Stimulated activated CD4-positive, alpha-beta T cell treated with anti-CD3 and anti-CD28 coated beads, Interleukin-2, amount 100 ng/mL, for 48 hours (primary cell): Measurements from ENCODE around the gene IQGAP3.

Experiments used
- DNase-seq, 2 donors: peaks; one replicate each; pipeline ENCODE4 v3.0.0-alpha.2; 2020

IQGAP3 gene

DNA sequence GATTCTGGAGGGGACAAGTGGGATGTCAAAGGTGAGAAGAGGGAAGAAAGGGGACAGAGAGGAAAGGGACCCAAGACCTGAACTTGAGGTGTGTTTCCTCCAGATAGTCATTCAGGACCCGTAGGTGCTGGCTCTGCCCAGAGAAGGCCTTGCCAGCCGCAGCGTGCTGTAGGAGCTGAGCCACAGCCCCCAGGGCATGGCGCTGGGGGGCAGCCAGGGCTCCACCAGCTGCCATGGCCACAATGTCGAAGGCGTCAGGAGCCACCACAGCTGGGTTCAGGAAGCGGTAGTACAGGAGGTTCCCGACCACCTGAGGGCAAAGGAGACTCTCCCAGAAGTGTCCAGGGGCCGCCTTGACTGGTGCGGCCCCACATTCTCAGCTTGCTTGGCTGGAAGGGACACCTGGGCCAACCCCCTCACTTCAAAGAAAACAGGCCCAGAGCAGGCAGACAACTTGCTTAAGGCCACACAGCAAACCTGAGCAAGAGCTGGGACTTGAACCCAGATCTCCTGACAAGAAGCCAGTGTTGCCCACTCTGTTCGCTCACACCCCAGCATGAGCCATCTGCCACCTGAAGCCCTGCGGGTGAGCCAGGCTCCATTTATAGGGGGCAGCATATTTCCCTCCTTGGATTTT is 37.8 kb downstream of the IQGAP3 start:
- DNase-seq: no peak

DNA sequence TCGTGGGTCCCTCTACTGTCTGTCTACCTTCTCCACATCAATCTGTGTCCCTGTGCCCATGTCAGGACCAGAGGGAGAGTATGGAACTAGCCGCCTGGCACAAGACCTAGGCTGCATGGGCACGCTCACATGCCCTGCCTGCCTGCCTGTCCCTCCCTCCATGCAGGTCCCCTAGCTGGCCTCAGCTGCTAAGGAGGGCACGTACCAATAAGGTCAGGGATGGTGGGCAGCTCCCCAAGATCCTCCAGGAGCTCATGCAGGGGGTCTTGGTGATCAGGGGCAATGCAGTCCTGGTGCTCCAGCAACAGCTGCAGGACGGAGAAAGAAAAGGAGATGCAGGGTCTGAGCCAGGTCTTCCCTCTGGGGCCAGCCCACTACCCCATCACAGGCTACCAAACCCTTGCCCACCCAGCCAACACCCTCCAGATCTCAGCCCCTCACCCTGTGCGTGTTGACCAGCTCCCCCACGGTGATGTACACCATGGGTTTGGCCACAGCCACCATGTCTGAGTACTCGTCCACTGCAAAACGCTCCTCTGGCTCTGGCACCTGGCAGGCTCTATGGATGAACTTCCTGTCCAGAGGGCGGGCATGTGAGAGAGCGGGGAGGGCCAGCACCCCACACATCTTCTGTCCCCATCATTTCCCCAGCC is 38.7 kb downstream of the IQGAP3 start:
- DNase-seq: no peak

DNA sequence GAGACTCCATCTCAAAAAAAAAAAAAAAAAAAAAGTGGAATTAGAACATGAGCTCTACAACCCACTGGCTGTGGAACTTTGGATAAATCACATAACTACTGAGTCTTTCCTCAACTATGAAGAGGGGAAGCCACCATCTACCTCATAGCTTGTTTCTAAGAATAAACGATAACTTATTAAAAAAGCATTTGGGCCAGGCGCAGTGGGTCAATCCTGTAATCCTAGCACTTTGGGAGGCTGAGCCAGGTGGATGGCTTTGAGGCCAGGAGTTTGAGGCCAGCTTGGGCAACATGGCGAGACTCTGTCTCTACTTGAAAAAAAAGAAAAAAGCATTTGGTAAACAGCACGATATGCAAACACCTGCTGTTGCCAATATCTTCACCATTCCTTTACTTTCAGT is 40.0 kb downstream of the IQGAP3 start:
- DNase-seq: no peak

DNA sequence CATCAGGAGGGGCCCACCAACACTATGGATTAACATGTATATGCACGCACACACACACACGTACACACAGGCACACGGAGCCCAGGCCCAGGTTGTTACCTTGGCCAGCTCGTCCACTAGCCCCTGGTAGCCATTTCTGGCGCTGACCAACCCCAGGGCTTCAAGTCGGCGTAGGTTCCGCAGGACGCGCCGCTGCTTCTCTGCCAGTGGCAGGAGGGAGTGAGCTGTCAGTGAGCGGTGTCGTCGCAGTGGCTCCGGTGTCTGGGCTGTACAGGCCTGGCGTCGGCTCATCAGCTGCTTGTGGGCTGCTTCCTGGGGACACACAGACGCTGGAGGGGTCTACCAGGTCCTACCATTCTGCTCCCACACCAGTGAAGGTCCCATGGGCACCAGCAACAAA is 42.4 kb downstream of the IQGAP3 start:
- DNase-seq: no peak

DNA sequence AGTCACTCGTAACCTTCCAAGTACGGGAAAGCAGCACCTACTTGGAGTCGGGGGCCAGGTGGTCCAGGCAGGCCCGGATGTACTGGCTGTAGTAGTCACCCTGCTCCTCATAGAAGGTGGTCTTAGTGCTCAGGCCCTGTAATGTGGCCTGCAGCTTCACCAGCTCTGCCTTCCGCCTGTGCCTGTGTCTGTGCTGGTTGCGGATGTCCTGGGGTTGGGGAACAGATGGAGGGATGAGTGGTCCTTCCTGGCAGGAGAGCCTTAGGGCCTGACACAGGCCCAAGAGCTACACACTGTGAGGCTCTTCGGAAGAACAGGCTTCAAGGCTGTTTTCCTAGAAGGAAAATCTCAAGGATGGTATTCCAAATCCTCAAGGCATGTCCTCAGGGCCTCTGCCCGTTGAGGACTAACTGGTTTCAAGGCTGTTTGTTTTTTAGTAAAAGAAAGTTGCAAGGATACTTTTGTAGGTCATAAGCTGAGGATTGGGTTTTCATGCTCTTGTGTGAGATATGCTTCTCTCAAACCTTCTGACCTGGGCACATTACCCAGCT is 43.4 kb downstream of the IQGAP3 start:
- no peak for DNase-seq

DNA sequence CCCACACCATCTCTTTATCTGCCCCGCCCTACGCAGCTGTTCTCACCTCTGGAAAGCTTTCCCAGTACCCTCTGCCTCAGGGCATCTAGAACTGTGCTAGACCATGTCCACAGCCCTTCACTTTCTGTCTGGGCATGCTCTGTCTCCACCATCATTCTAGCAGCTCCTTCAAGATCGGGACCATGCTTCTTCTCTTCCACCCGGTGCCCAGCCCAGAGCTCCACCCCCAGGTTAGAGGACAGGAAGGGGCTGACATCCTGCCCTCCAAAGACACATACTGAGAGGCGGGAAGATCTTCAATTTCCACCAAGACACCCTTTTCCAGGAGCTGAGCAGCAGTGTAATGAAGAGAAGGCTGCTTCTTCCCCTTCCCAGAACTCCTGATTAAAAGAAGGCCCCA is 44.1 kb downstream of the IQGAP3 start:
- DNase-seq: no peak

DNA sequence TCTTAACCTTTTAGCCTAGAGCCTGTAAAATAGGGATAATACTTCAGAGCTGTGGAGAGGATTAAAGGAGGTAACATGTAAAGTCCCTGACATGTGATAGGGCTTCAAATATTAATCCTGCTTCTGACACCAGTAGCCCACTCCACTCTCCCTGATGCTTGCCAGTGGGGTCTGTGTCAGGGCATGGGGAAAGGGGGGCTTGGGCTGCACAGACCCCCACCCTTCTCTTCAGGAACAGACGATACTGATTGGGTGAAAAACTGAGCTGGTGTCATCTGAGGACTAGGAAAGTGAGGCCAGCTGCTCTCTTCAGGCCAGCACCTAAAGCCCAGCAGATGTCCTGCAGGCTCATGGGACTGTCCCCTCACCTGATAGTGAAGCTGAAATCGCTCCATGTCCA is 44.8 kb downstream of the IQGAP3 start:
- DNase-seq: no peak

DNA sequence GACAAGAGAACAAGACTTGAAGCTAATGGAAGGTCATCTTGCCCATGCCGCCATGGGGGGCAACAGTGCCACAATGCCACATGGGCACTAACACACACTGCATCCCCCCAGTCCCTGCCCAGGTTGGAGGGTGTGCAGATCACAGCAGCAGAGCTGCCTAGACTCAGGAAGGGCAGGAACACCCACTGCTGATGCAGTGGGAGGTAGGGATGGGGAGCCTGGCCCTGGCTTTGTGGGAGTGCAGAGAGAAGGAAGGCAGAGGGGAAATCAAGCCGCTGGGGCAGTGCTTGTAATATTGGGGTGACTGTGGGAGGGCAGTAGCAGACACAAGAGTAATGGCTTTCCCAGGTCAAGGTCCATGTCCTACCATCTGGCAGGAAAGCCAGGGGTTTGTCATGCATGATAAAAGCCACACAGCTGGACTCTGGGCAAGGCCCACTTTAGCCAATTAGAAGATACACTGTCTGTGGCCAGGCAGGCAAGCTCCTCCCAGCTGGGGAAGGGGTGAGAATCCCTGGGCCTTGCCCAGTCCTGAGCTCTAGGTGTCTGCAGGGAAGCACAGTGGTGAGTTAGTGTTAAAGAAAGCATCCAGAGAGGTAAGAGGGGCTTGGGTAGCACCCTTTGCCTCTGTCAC is 46.4 kb downstream of the IQGAP3 start:
- DNase-seq: no peak

DNA sequence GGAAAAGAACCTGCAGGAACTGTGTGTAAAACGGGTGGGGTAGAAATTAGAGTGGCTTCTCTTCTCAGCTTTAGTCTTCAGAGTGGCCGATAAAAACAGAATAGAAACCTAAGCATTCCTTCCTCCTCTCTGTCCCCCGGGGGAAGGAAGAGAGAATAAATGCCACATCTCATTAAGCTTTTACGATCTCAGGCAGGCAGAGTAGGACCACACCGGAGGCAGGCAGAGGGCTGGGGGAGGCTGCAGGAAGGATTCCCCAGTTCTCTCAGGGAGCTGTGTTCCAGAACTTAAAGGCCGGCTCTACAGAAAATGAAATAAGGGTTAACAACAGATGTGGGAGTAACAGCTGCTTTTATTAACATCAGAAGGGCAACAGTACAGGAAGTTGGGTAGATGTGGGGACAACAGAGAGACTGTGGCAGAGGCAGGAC is 47.3 kb downstream of the IQGAP3 start:
- DNase-seq: no peak

DNA sequence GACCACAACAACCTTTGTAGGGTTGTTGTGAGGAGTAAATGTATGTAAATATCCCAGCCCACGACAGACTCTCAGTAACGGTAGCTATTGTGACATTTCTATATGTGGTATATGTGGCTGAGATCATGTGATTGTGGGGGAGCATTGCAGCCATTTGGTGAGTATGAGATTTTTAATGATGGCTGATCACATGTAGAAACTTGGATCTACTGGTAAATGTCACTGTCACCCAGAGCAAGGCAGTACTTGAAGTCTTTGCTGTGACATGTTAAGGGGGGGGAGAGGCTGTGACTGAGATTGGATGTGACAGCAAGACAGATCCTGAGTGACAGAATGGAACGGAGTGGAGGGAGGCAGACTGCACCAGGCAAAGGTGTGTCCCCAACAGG is 47.9 kb downstream of the IQGAP3 start:
- no peak for DNase-seq

DNA sequence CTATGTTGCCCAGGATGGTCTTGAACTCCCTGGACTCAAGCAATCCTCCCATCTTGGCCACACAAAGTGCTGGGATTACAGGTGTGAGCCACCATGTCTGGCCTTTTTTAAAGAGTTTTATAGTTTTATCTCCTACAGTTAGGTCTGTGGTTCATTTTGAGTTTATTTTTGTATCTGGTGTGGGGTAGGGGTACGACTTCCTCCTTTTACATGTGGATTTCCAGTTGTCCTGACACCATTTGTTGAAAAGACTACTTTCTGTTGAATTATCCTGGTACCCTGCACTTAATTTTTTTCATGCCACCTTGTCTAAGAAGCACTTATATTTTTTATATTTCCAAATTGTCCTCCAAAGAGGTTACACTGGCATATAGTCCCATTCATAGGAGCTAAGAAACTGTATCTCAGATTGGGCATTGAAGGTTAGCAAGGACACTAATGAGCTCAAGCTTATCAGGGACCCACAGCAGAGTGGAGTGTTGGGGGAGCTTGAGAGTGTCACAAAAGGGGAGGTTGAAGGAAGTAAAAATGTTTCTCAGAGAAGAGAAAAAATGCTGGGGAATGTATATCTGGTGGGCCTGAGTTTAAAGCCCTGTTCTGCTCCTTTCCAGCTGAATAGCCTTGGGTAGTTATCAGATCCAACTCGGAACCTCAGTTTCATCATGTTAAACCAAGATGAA is 48.4 kb downstream of the IQGAP3 start:
- DNase-seq: no peak

DNA sequence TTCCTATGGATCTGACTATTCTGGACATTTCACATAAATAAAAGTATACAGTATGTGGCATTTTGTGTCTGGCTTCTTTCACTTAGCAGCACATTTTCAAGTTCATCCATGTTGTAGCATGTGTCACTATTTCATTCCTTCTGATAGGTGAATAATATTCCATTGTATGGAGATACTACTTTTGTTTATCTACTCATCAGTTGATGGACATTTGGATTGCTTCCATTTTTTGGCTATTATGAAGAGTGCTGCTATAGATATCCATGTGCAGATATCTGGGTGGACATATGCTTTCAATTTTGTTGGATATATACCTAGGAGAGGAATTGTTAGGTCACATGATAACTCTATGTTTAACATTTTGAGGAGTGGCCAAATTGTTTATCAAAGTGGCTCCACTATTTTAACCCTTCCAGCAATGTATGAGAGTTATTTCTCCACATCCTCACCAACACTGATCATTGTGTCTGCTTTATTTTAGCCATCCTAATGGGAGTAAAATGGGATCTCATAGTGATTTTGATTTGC is 49.9 kb downstream of the IQGAP3 start:
- no peak for DNase-seq

DNA sequence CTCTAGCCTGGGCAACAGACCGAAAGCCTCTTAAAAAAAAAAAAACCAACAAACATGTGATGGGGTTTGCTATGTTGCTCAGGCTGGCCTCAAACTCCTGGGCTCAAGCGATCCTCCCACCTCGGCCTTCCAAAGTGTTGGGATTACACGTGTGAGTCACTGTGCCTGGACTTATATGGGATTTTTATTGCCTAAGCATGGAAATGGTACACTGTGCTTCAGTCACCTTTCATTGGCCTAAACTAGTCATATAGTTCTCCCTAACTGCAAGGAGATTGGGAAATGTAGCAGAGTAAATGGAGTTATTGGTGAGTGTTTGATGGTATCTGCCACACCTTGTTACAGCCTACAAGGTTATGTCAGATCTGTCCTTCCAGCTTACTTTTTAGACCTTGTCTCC is 54.6 kb downstream of the IQGAP3 start:
- no peak for DNase-seq

DNA sequence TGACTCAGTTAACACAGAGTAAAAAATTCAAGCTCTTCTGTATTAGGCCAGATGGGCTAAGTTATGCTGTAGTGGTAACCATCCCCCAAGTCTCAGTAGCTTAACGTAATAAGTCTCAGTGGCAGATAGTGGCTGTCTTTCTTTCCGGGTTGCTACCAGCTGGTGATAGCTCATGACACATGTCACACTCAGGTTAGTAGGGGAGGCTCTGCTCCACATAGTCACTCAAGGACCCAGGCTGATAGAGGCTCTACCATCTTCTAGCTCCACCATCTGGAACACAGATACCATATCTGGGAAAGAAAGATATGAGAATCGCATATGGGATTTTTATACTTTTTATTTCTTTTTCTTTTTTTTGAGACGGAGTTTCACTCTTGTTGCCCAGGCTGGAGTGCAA is 55.5 kb downstream of the IQGAP3 start:
- no peak for DNase-seq

DNA sequence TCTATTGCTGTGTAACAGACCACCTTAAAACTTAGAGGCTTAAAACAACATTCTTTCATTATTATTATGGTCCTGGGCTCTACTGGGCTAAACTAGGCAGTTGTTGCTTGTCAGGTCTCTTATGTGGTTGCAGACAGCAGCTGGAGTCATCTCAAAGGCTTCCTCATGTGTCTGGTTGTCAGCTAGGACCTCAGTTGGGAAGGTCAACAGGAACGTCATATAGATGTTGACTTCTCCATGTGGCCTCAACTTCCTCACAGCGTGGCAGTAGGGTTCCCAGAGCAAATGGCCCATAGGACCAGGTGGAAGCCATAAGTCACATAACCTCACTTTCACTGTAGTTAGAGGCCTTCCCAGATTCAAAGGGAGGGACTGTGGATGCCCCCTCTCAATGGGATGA is 56.4 kb downstream of the IQGAP3 start:
- DNase-seq: no peak

DNA sequence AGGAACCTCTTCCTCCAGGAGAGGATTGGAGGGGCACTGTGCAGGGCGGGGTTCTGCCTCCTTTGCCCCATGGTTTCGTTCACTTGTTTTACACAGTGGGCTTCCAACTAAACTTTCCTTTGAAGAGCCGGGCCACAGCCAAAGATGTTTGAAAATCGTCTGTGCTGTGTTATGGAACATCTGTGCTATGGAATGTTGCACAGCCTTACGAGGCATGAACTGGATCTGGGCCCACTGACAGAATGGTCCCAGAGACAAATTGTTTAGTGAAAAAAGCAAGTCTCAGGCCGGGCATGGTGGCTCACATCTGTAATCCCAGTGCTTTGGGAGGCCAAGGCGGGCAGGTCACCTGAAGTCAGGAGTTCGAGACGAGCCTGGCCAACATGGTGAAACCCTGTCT is 59.2 kb downstream of the IQGAP3 start:
- no peak for DNase-seq

DNA sequence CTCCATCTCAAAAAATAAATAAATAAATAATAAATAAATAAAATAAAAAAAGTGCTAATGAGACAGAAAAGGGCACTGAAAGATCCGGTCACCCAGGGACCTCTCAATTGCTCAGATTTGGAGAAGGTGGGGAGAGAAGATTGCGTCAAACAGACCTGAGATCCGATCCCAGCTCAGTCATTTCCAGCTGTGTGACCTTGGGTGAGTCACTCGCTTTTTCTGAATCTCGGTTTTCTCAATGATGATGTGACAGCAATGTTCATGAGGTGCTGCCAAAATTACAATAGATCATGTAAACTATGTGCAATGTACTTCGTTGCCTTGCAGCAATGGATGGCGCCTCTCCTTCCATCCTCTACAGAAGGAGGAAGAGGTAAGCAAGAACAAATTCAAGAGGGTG is 60.7 kb downstream of the IQGAP3 start:
- DNase-seq: no peak

DNA sequence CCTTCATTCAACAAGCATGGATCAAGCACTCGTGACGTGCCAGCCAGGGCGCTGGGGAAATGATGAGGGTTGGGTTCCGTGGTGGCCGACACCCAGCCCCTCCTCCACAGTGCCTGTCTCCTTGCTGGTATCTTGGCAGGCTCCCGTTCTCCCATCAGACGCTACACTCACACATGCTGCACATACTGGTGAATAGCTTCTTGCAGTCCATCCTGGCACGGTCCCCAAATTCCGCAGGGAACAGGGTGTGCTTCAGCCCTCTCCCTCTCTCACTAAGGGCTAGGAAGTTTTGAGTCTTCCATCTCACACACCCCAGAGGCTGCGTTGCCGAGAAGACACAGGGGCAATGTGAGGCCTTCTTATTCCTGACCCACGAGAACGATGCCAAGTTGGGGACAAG is 61.7 kb downstream of the IQGAP3 start:
- DNase-seq: no peak

DNA sequence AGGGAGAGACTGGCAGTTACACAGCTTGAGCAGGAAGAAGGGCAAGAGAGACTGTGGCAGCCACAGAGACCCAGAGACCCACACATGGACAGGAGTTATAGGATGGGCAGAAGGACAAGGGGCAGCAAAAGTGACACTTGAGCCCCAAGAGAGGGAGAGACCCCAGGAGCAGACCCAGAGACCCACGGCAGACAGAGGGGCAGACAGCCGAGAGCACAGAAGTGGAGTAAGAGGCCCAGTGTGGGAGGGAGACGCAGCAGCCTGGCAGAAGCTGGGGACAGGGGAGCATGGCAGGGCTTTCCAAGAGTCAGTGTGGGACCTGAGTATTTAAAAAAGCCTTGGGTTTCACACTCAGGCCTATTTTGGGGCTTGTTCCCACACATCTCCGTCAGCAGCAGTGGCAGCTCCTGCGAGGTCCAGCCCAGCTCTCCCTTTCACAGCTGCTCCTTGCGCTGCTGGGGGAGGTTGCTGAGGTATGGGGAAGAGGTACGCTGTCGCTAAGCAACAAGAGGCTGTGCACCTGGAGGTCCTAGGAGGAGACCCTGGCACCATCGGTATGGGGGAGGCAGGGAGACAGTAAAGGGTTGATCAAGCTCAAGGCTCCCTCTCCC is 62.8 kb downstream of the IQGAP3 start:
- DNase-seq: no peak

DNA sequence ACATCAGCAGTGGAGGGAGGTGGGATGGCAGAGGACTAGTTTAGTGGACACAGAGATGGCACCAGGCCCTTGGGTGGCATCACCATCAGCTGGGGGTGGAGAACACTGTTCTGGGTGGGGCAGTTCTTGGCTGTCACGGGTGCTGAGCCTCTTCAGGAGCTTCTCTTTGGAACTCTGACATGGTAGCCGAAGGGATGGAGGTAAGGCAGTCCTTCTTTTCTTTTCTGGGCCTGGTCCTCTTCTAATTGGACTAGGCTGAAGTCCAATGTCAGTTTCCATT is 63.5 kb downstream of the IQGAP3 start:
- DNase-seq: no peak

DNA sequence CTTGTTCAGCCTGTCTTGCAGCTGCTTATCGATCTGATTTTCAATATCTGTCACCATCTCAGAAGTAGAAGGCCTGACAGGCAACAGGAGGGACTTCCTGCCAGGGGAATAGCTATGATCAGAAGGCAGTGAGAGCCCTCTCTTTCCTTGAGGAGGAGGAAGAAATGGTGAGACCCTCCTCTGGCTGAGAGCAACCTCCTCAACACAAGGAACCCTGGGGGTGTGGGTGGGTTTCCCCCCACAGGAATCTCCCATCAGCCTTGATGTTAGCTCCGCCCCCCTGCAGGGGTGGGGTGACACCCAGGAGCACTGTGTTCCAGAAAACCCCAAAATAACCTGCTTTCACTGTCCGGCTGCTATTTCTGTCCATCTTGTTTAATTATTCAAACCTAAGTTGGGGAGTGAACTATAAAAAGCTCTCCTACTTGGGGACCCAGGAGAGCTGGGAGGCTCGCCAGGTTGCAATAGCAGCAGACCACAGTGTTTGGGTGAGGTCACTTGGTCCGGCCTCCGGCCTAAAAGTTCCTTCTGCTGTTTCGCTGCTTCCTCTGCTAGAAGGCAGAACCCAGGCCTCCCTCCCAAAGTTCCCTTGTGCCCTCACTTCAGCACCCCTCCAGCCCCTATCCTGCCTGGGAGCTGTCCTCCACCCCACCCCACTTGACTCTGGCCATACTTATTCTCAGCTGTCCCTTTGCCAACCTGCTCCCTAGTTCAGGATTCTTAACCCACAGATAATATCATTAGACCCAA is 64.0 kb downstream of the IQGAP3 start:
- no peak for DNase-seq

DNA sequence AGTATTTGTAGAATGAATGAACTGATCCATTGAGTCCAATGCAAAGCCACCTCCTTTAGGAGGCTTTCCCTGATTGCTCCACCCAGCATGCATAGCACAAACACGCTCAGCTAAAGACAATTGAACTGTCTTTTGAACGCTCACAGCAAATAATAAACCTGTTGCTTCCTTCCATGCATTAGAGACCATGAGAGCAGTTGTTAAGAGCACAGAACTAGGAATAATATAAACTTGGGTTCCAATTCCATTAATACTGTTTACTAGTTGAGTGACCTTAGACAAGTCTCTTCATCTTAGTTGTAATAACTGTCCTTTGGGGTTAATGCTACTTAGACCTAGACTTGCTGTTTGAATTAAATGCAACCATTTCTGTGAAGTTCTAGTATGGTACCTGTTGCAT is 65.9 kb downstream of the IQGAP3 start:
- DNase-seq: no peak
